Measurements from ENCODE around the gene MUSTN1. TPM values are rescaled to one million over a fixed set of nuclear protein-coding genes. Genes with fewer than 3 reads are reported as not detected.

Gene MUSTN1
- total RNA-seq, 1 donor from 2014 or later, result 1.1 TPM

GRCh38 chr3:52841981-52842340 lies 7.1 kb upstream of the MUSTN1 start:
- Mint-ChIP-seq H3K9me3 (ENCODE audit: unreplicated experiment) (no peaks in the 10 kb centered on the region), H3K27me3 (ENCODE audit: unreplicated experiment) (peaks cover 5% of the 10 kb centered on the region), H3K36me3 (ENCODE audit: low read depth, unreplicated experiment) (peaks cover 14% of the 10 kb centered on the region), H3K27ac (ENCODE audit: unreplicated experiment) (no peak overlapping the region), H3K4me3 (ENCODE audit: unreplicated experiment) (no peak overlapping the region), H3K4me1 (ENCODE audit: unreplicated experiment) (peaks cover 5% of the 10 kb centered on the region)
- no peak for TF ChIP-seq CTCF (IDR thresholded peaks at IDR 0.05; ENCODE audit: unreplicated experiment)
- no peak for DNase-seq (ENCODE audit: low spot score)

GRCh38 chr3:52841211-52841980 lies 6.6 kb upstream of the MUSTN1 start:
- peaks cover under 1% of the 10 kb centered on the region for H3K4me1 Mint-ChIP-seq (ENCODE audit: unreplicated experiment)
- H3K27ac Mint-ChIP-seq (ENCODE audit: unreplicated experiment), result no peak overlapping the region

GRCh38 chr3:52839892-52840545 lies 5.2 kb upstream of the MUSTN1 start:
- no peaks in the 10 kb centered on the region for H3K9me3 Mint-ChIP-seq (ENCODE audit: unreplicated experiment)
- peaks cover 21% of the 10 kb centered on the region for H3K36me3 Mint-ChIP-seq (ENCODE audit: low read depth, unreplicated experiment)
- no peak overlapping the region for H3K4me3 Mint-ChIP-seq (ENCODE audit: unreplicated experiment)
- peaks cover 6% of the 10 kb centered on the region for H3K27me3 Mint-ChIP-seq (ENCODE audit: unreplicated experiment)
- DNase-seq (ENCODE audit: low spot score), result no peak
- peak overlapping the region; percentile 57 for H3K27ac Mint-ChIP-seq (ENCODE audit: unreplicated experiment)
- no peaks in the 10 kb centered on the region for H3K4me1 Mint-ChIP-seq (ENCODE audit: unreplicated experiment)
- TF ChIP-seq CTCF (IDR thresholded peaks at IDR 0.05; ENCODE audit: unreplicated experiment), result no peak

More at GRCh38 chr3:52841211-52841980, 6.6 kb upstream of the MUSTN1 start:
- Mint-ChIP-seq H3K36me3 (ENCODE audit: low read depth, unreplicated experiment) (peaks cover 17% of the 10 kb centered on the region), H3K4me3 (ENCODE audit: unreplicated experiment) (no peak overlapping the region), H3K9me3 (ENCODE audit: unreplicated experiment) (no peaks in the 10 kb centered on the region), H3K27me3 (ENCODE audit: unreplicated experiment) (peaks cover 6% of the 10 kb centered on the region)
- TF ChIP-seq CTCF (IDR thresholded peaks at IDR 0.05; ENCODE audit: unreplicated experiment), result no peak
- no peak for DNase-seq (ENCODE audit: low spot score)

- no peak overlapping the region for H3K27ac Mint-ChIP-seq (ENCODE audit: unreplicated experiment)
- no peaks in the 10 kb centered on the region for H3K4me1 Mint-ChIP-seq (ENCODE audit: unreplicated experiment)
- peaks cover 18% of the 10 kb centered on the region for H3K36me3 Mint-ChIP-seq (ENCODE audit: low read depth, unreplicated experiment)
- TF ChIP-seq CTCF (IDR thresholded peaks at IDR 0.05; ENCODE audit: unreplicated experiment), result no peak
- H3K27me3 Mint-ChIP-seq (ENCODE audit: unreplicated experiment), result peaks cover 2% of the 10 kb centered on the region
- H3K9me3 Mint-ChIP-seq (ENCODE audit: unreplicated experiment), result no peaks in the 10 kb centered on the region
- DNase-seq (ENCODE audit: low spot score), result no peak
- no peak overlapping the region for H3K4me3 Mint-ChIP-seq (ENCODE audit: unreplicated experiment)
These were observed 4.4 kb upstream of the MUSTN1 start for GRCh38 chr3:52839268-52839575.
